HepG2 (cell line): Measurements from ENCODE around the gene PTPRE. TPM values are rescaled to one million over a fixed set of nuclear protein-coding genes. Genes with fewer than 3 reads are reported as not detected.

Experiments used
- ATAD3A ChIP-seq: sonication (generic); formaldehyde crosslinking; IDR thresholded peaks from 2 replicates; pipeline ENCODE4 v1.4.0; 2020; ENCODE audit warnings: missing genetic modification reagents
- CAMTA2 ChIP-seq: sonication (generic); formaldehyde crosslinking; IDR thresholded peaks from 2 replicates; pipeline ENCODE4 v1.4.0; 2020; ENCODE audit warnings: mild to moderate bottlenecking, missing genetic modification reagents, borderline replicate concordance
- CHD2 ChIP-seq: IDR thresholded peaks from 2 replicates; pipeline ENCODE4 v1.6.1; 2011; ENCODE audit warnings: low read depth, low read length, improper control_type of control experiment
- CTCF ChIP-seq: sonication (generic); formaldehyde crosslinking; IDR thresholded peaks from 2 replicates; pipeline ENCODE4 v1.5.0; 2020; ENCODE audit warnings: mild to moderate bottlenecking, missing genetic modification reagents, moderate library complexity
- FOXA1 ChIP-seq, 2 experiments: fragments of 450-650 bp in 1 of 2; sonication (generic) in 1 of 2; formaldehyde crosslinking in 1 of 2; IDR thresholded peaks; 2 replicates each; pipeline versions ENCODE4 v1.4.0 to v1.6.1; 2016 to 2020; ENCODE audit warnings: missing genetic modification reagents in 1 of 2
- FOXK1 ChIP-seq: sonication (generic); formaldehyde crosslinking; IDR thresholded peaks from 2 replicates; pipeline ENCODE4 v1.4.0; 2020; ENCODE audit warnings: low read depth, missing genetic modification reagents, borderline replicate concordance
- GATAD2A ChIP-seq: IDR thresholded peaks from 2 replicates; pipeline ENCODE4 v1.6.1; 2016
- GPN1 ChIP-seq: sonication (generic); formaldehyde crosslinking; IDR thresholded peaks from 2 replicates; pipeline ENCODE4 v1.5.1; 2020; ENCODE audit warnings: missing genetic modification reagents, borderline replicate concordance
- HNF4G ChIP-seq, 2 experiments: sonication (generic) in 1 of 2; formaldehyde crosslinking in 1 of 2; IDR thresholded peaks; 2 replicates each; pipeline versions ENCODE4 v1.4.0 to v1.6.1; 2011 to 2020; ENCODE audit warnings: borderline replicate concordance in 2 of 2, low read depth in 2 of 2, mild to moderate bottlenecking in 2 of 2, low read length in 1 of 2, missing genetic modification reagents in 1 of 2, moderate library complexity in 1 of 2
- HOXA9 ChIP-seq: sonication (generic); formaldehyde crosslinking; IDR thresholded peaks from 2 replicates; pipeline ENCODE4 v1.8.1; 2022; ENCODE audit warnings: missing genetic modification reagents, mild to moderate bottlenecking, moderate library complexity, borderline replicate concordance
- IRF9 ChIP-seq: sonication (generic); formaldehyde crosslinking; IDR thresholded peaks from 2 replicates; pipeline ENCODE4 v1.8.0; 2022; ENCODE audit warnings: missing genetic modification reagents, mild to moderate bottlenecking, borderline replicate concordance
- KDM4B ChIP-seq: sonication (generic); formaldehyde crosslinking; IDR thresholded peaks from 2 replicates; pipeline ENCODE4 v1.4.0; 2020; ENCODE audit warnings: missing genetic modification reagents
- SMAD9 ChIP-seq: sonication (generic); formaldehyde crosslinking; IDR thresholded peaks from 2 replicates; pipeline ENCODE4 v1.5.1; 2020; ENCODE audit warnings: mild to moderate bottlenecking, missing genetic modification reagents
- SMC3 ChIP-seq: IDR thresholded peaks from 2 replicates; pipeline ENCODE4 v1.6.1; 2011; ENCODE audit warnings: low read length, improper control_type of control experiment
- STAG1 ChIP-seq: sonication (generic); formaldehyde crosslinking; IDR thresholded peaks from 2 replicates; pipeline ENCODE4 v1.4.0; 2020; ENCODE audit warnings: missing genetic modification reagents
- TEAD3 ChIP-seq: optimal IDR thresholded peaks from 2 replicates; pipeline ENCODE3; 2016; ENCODE audit warnings: borderline replicate concordance
- TFDP1 ChIP-seq: IDR thresholded peaks from 2 replicates; pipeline ENCODE4 v1.6.1; 2016; ENCODE audit warnings: missing compliant biosample characterization, missing genetic modification reagents, borderline replicate concordance
- THRA ChIP-seq: sonication (generic); formaldehyde crosslinking; IDR thresholded peaks from 2 replicates; pipeline ENCODE4 v1.4.0; 2020; ENCODE audit warnings: missing genetic modification reagents, borderline replicate concordance
- TMF1 ChIP-seq: sonication (generic); formaldehyde crosslinking; IDR thresholded peaks from 2 replicates; pipeline ENCODE4 v1.8.1; 2022; ENCODE audit warnings: low read depth, missing genetic modification reagents
- XBP1 ChIP-seq: sonication (generic); formaldehyde crosslinking; IDR thresholded peaks from 2 replicates; pipeline ENCODE4 v1.5.0; 2020; ENCODE audit warnings: missing genetic modification reagents
- ZNF350 ChIP-seq: sonication (generic); formaldehyde crosslinking; IDR thresholded peaks from 2 replicates; pipeline ENCODE4 v1.4.0; 2020; ENCODE audit warnings: mild to moderate bottlenecking, low read depth, missing genetic modification reagents, borderline replicate concordance
- ZNF549 ChIP-seq: sonication (generic); formaldehyde crosslinking; IDR thresholded peaks from 2 replicates; pipeline ENCODE4 v1.5.0; 2020; ENCODE audit warnings: missing genetic modification reagents
- ZSCAN25 ChIP-seq: sonication (generic); formaldehyde crosslinking; IDR thresholded peaks from 2 replicates; pipeline ENCODE4 v1.8.0; 2022; ENCODE audit warnings: mild to moderate bottlenecking, missing genetic modification reagents
- polyA plus RNA-seq, 8 experiments: library from polyadenylated mRNA; depleted of rRNA in 3 of 8; stranded (reverse) in 7 of 8; unstranded in 1 of 8; fragments of >200 nt; fragmentation: Illumina TruSeq in 4 of 8; extraction: Trizol in 4 of 8; gene quantifications; 2 replicates each; pipeline versions ENCODE4 v1.2.1 to v1.2.3, GENCODE V29; 2011 to 2016; ENCODE audit warnings: low read depth in 4 of 8, missing spikeins in 1 of 8, mixed read lengths in 1 of 8; ENCODE audit not compliant: insufficient read depth in 1 of 8
- total RNA-seq, 5 experiments: library from RNA; depleted of rRNA; stranded (reverse); fragments of >200 nt; fragmentation: Illumina TruSeq; extraction: Trizol; gene quantifications; 2 replicates each; pipeline ENCODE4 v1.2.3, GENCODE V29; 2016; ENCODE audit warnings: low read depth in 1 of 5

PTPRE gene
- total and polyA plus RNA-seq, 2 of the 13 experiments (the other 11 are each of a cell fraction or from before 2014, with no cell fraction given), result 0.01 to 0.02 TPM

- TF ChIP-seq ZSCAN25 (CRISPR knock-in tag) (no peak), ZNF350 (no peak), TEAD3 (CRISPR knock-in tag) (no peak), SMC3 (peak; percentile 48; the same call in 1 of the 2 replicates), FOXA1 (IDR thresholded peaks at IDR 0.05) (no peak), FOXA1 (CRISPR knock-in tag; IDR thresholded peaks at IDR 0.05) (0 out of 2 replicates have a peak, but pooled peaks have one; percentile 25), ATAD3A (CRISPR knock-in tag) (no peak), FOXK1 (CRISPR knock-in tag) (peak; percentile 33; the same call in 1 of the 2 replicates), TFDP1 (peak; percentile 41; the same call in 1 of the 2 replicates), ZNF549 (CRISPR knock-in tag) (0 out of 2 replicates have a peak, but pooled peaks have one; percentile 59), KDM4B (no peak), IRF9 (CRISPR knock-in tag) (no peak), CTCF (peak; percentile 65), THRA (CRISPR knock-in tag) (no peak), TMF1 (CRISPR knock-in tag) (no peak), HOXA9 (CRISPR knock-in tag) (no peak), GATAD2A (CRISPR knock-in tag) (0 out of 2 replicates have a peak, but pooled peaks have one; percentile 9), GPN1 (no peak), CHD2 (no peak), XBP1 (CRISPR knock-in tag) (no peak), HNF4G (IDR thresholded peaks at IDR 0.05; ENCODE audit: borderline replicate concordance, low read depth, low read length) (peak; percentile 88), HNF4G (CRISPR knock-in tag; IDR thresholded peaks at IDR 0.05; ENCODE audit: borderline replicate concordance, low read depth) (peak; percentile 48; the same call in 1 of the 2 replicates), SMAD9 (CRISPR knock-in tag) (no peak), STAG1 (CRISPR knock-in tag) (peak; percentile 56), CAMTA2 (CRISPR knock-in tag) (no peak)
These were observed 33.9 kb upstream of the PTPRE start (continued) for GRCh38 chr10:127872871-127873600.
